ENCODE results near the gene CPEB3. TPM values are rescaled to one million over a fixed set of nuclear protein-coding genes. Genes with fewer than 3 reads are reported as not detected.

The CPEB3 gene
- total RNA-seq, 4 donors from 2014 or later = 4.1 to 6.6 (median 5.2) TPM

- no peak for TF ChIP-seq CTCF (IDR thresholded peaks at IDR 0.05; ENCODE audit: low read depth)
These were observed 26.6 kb downstream of the CPEB3 start for GRCh38 chr10:92264249-92264648.

- no peak for TF ChIP-seq CTCF (IDR thresholded peaks at IDR 0.05; ENCODE audit: low read depth)
These were observed 27.5 kb downstream of the CPEB3 start for GRCh38 chr10:92263396-92263795.

- TF ChIP-seq CTCF (IDR thresholded peaks at IDR 0.05; ENCODE audit: low read depth) = no peak
These were observed 42.3 kb downstream of the CPEB3 start for GRCh38 chr10:92248566-92248965.

- TF ChIP-seq CTCF (IDR thresholded peaks at IDR 0.05; ENCODE audit: low read depth) = no peak
These were observed 46.1 kb downstream of the CPEB3 start for GRCh38 chr10:92244796-92245195.

- no peak for TF ChIP-seq CTCF (IDR thresholded peaks at IDR 0.05; ENCODE audit: low read depth)
These were observed 47.8 kb downstream of the CPEB3 start for GRCh38 chr10:92242910-92243671.

- no peak for TF ChIP-seq CTCF (IDR thresholded peaks at IDR 0.05; ENCODE audit: low read depth)
These were observed 48.5 kb downstream of the CPEB3 start for GRCh38 chr10:92242380-92242779.

GRCh38 chr10:92241501-92241900, 49.4 kb downstream of the CPEB3 start:
- TF ChIP-seq CTCF (IDR thresholded peaks at IDR 0.05; ENCODE audit: low read depth) = no peak
